Measurements from ENCODE around the gene PPM1M.

DNA sequence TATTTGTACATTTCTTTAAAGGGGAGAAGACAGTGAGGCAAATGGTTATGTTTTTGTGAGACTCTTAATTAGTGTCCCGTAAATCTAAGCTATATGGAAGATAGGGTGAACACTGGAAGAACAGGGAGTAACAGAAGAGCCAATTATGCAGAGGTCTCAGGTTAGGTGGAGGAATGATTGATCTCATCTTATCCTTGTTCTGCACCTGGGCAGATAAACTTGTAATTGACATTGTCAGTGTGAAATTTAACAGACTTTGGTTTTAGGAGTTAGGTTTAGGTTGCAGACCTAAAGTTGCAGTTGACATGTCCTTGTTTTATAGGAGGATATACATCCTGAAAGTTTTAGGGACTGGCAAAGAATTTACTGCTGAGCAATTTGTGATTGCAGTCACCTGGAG is 3.5 kb upstream of the PPM1M start:
- TF ChIP-seq, protein P1, sequence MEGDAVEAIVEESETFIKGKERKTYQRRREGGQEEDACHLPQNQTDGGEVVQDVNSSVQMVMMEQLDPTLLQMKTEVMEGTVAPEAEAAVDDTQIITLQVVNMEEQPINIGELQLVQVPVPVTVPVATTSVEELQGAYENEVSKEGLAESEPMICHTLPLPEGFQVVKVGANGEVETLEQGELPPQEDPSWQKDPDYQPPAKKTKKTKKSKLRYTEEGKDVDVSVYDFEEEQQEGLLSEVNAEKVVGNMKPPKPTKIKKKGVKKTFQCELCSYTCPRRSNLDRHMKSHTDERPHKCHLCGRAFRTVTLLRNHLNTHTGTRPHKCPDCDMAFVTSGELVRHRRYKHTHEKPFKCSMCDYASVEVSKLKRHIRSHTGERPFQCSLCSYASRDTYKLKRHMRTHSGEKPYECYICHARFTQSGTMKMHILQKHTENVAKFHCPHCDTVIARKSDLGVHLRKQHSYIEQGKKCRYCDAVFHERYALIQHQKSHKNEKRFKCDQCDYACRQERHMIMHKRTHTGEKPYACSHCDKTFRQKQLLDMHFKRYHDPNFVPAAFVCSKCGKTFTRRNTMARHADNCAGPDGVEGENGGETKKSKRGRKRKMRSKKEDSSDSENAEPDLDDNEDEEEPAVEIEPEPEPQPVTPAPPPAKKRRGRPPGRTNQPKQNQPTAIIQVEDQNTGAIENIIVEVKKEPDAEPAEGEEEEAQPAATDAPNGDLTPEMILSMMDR (conservative IDR thresholded peaks at IDR 0.05; ENCODE audit: low read depth, low read length): no peak
- TF ChIP-seq EZH2 (IDR thresholded peaks at IDR 0.05; ENCODE audit: low read length, unreplicated experiment) (no peak), EZH2phosphoT487 (IDR thresholded peaks at IDR 0.05; ENCODE audit: borderline replicate concordance, low read length) (no peak)
